ENCODE measurements around the gene PMM2.

The PMM2 gene

DNA sequence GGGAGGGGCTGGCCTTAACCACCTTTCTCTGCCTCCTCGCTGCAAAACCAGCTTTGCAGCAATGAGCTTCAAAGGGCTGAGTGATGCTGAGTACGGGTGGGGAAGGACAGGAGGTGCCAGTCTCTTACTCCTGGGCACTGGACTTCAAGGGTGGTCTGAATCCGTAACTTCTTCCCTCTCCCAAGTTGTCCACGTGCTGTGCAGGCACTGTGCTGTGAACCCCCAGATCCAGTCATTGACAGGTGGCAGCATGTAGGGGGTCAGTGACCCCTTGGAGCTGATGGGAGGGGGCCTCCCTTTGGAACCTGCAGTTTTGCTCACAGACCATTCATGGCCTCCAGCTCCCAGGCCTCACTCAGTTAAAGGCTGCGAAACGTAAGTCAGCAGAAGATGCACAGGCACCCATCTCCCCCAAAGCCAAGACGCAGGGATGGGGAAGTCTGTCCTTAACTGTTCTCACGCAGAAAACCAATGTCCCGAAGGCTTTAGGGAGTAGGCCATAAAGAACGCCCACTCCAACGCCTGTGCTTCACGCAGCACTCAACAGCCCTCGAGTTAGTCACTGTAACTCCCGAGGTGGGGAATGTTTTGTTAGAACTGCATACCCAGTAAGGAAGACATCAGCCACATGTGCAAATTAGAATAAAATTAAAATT is 92.4 kb downstream of the PMM2 start:
- no peak for FAIRE-seq

DNA sequence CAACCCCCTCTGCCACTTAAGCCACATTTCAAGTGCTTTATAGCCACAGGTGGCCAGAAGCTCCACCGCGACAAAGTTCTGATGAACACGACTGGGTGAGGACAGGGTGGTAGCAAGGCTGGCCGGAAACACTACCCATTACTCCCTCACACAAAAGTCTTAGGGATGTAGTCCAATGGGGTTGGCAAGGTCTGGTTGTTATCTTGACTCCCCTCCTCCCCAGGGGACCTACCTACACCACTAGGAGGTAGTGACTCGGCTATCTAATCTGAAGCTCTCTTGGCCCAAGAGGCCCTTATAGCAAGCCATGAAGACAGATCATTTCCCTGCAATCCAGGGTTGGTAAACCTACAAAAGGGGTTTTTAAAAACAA is 92.9 kb downstream of the PMM2 start:
- no peak for FAIRE-seq

DNA sequence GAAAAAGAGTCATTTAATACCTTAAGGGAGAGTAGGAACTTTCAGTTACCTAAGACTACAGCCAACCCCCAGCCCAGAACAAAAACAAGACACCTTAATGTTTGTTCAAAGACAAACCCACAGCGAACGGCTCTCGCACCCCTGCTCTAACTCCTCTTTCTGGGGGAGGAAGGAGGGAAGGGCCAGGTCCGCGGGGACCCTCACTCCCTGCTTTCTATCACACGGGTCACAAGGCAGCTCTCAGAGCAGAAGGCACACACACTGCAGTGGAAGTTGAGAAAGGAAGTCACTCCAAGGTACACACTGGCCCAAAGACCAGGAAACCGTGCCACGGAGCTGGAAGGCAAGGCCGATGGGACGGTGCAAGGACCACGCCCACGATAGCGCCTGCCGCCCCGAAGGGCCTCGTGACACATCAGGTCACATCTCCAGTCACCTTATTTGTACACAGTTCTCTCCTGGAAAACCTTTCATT is 94.5 kb downstream of the PMM2 start:
- FAIRE-seq = no peak

DNA sequence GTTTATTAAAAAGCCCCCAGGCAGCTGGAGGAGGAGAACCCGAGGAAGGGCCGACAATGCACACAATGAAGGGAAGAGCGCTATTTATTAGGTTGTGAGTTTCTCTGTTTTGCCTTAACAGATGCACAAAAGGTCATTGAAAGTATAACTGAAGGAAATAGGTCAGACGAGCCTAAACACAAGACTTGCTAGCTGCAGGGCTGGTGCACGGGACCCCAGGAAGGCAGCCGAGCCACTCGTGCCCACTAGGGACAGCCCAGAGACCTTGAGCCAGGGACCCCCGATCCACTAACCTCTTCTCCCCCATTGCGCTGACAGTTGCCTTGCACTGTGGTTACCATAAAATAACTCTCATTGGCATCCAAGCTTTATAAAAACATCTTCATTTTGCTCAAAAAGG is 95.8 kb downstream of the PMM2 start:
- no peak for FAIRE-seq

DNA sequence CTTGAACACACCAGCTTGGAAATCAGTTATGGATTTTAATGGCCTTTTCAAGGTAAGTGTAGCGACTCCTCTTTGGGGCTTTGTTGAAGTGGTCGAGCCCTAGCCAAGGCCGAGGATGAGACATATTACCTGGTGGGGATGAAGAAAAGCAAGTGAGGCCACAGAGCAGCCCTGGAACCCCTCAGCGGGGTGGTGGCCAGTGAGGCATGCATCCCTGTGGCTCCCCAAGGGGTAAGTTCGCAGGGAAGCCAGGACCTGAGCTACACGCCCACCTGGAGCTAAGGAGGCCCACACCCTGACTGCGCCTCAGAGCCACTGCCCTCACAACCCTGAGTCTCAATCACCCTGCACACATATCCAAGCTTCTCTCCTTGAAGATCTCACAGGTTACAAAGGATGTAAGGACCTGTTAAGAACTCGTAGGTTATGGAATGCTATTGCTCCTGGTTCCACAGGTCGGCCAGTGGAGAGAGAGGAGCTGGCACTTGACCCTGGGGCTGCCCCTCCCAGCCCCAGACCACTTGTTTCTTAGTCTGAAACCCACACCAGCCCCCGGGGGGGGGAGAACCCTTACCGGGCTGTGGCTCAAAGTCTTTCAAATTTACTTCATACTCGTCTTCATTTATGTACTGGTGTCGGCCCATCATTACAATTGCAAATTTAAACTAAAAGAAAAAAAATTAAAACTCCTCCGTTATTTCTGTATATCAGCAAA is 96.5 kb downstream of the PMM2 start:
- FAIRE-seq = no peak

DNA sequence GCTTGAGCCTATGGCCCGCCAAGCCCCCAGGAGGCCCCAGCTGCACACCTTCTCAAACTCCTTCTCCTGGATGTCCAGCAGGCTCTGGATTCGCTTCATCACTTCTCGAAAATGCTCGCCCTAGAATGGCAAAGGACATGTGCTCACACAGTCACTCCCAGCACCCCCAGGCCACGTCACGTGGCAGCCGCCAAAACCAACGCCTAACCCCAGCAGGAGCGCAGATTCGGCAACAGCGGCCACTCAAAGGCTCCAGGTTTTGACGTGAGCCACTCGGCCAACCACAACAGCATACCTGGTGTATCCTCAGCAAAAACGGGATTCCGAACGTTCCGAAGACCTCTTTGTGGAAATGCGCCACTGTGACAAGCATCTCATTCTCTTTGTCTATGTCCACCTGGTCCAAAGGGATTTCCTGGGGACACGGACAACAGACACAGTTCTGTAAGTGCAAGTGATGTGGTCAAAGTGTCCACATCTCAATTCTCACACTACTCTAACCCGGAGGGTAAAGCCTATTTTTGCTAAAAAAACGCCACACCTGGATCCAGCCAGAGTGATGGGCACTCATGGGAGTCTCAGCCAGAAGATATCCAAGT is 97.2 kb downstream of the PMM2 start:
- no peak for FAIRE-seq

DNA sequence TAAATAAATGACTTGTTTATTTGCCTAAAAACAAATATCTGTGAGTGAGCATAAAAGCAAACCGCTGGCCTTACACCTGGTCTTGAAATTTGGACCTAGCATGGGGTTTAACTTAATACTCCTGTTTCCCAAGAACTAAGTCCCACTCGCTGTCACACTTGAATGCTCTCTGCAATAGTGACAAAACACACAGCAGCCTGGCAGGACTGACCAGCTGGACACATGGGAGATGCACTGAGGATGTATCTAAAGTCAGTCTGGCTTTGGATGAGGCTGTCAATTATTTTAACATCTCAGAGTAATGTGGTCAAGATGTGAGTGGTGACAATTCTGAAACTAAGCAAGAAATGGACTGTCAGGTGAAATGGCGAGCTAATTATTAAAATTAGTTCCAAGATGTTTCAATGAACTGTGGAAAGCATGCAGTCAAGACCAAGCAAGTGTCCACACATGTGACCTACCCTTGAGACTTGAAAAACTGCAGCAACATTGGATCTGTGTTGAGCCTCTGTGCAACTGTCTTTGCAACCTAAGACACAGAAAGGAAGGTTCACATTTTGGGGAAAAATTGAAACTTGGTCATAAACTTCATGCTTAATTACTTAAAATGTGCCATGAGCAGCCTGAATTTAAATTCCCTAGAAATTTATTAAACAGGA is 101.2 kb downstream of the PMM2 start:
- no peak for FAIRE-seq
